ENCODE results near the gene KRTAP9-7. TPM values are rescaled to one million over a fixed set of nuclear protein-coding genes. Genes with fewer than 3 reads are reported as not detected.

The KRTAP9-7 gene
- total RNA-seq, 1 experiment from 2014 or later = not detected

DNA sequence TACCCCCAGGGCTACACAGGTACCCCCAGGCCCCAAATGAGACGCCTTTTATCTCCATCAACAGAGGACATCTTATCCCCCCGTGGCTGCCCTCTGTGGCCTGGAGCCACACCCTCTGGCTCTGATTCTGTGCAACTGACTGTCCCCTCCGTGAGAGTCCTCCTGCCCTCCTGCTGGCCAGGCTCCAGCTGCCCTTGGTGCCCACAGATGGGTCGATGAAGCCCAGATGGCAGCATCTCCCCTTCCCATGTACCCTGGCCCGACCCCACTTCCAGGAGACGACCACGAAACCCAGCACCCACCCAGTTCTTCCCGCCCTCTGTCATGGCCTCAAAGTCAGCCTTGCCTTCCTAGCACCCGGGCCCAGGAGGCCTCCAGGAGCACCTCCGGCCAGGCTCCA, 49.6 kb downstream of the KRTAP9-7 start:
- Histone ChIP-seq H4K20me1 (ENCODE audit: control insufficient read depth, insufficient read depth, insufficient read length) (no peaks in the 10 kb centered on the region), H2BK5ac (ENCODE audit: insufficient read length, low read length) (no peak overlapping the region), H4K8ac (replicated peaks; ENCODE audit: insufficient read length, low read depth, low read length) (no peak overlapping the region), H3K4ac (ENCODE audit: low read depth, low read length) (no peak overlapping the region), H3K9ac (ENCODE audit: extremely low read depth, insufficient read length, low read length) (no peak overlapping the region), H4K5ac (ENCODE audit: insufficient read length, low read depth, low read length) (no peak overlapping the region), H3K23me2 (ENCODE audit: insufficient read length, low read depth, low read length, poor library complexity, severe bottlenecking) (no peaks in the 10 kb centered on the region), H3K4me2 (ENCODE audit: insufficient read depth, insufficient read length, low read length) (no peak overlapping the region), H3K4me1 (ENCODE audit: insufficient read depth, low read length) (no peaks in the 10 kb centered on the region), H3K9me3 (ENCODE audit: control insufficient read depth, low read depth, low read length) (no peaks in the 10 kb centered on the region), H3K14ac (ENCODE audit: insufficient read depth, low read length) (no peak overlapping the region), H2BK12ac (ENCODE audit: insufficient read length, low read depth, low read length) (no peak overlapping the region), H2BK15ac (ENCODE audit: low read depth, low read length) (no peak overlapping the region), H3K79me1 (ENCODE audit: insufficient read depth, low read depth, low read length, poor library complexity, severe bottlenecking) (no peaks in the 10 kb centered on the region), H3K27me3 (ENCODE audit: insufficient read depth, low read length) (no peaks in the 10 kb centered on the region), H2BK20ac (ENCODE audit: low read depth, low read length, poor library complexity, severe bottlenecking) (no peak overlapping the region), H2AK5ac (ENCODE audit: insufficient read length, low read length) (no peak overlapping the region), H4K91ac (ENCODE audit: insufficient read length, low read depth, low read length) (no peak overlapping the region), H3K79me2 (ENCODE audit: insufficient read depth, low read length) (no peaks in the 10 kb centered on the region), H3K18ac (ENCODE audit: insufficient read length, low read depth, low read length) (no peak overlapping the region), H3K56ac (ENCODE audit: insufficient read length, low read depth, low read length) (no peak overlapping the region), H3K27ac (ENCODE audit: insufficient read length, low read depth, low read length) (no peak overlapping the region), H2AFZ (ENCODE audit: low read length) (no peak overlapping the region), H3K23ac (ENCODE audit: insufficient read length, low read depth, low read length) (no peak overlapping the region), H2BK120ac (ENCODE audit: low read depth, low read length, poor library complexity, severe bottlenecking) (no peak overlapping the region), H3T11ph (ENCODE audit: low read length) (no peak overlapping the region)
- no peak for DNase-seq
- H3K9me3 Mint-ChIP-seq = peaks cover 6% of the 10 kb centered on the region in 2 experiments
- H3K4me1 Mint-ChIP-seq = peaks cover 3 to 4% of the 10 kb centered on the region in 2 experiments; a peak in 2 of 4 replicates
- peaks cover 2% of the 10 kb centered on the region; the same call in 1 of the 2 replicates for H3K27me3 Mint-ChIP-seq (ENCODE audit: low read depth)
- TF ChIP-seq, protein P1, sequence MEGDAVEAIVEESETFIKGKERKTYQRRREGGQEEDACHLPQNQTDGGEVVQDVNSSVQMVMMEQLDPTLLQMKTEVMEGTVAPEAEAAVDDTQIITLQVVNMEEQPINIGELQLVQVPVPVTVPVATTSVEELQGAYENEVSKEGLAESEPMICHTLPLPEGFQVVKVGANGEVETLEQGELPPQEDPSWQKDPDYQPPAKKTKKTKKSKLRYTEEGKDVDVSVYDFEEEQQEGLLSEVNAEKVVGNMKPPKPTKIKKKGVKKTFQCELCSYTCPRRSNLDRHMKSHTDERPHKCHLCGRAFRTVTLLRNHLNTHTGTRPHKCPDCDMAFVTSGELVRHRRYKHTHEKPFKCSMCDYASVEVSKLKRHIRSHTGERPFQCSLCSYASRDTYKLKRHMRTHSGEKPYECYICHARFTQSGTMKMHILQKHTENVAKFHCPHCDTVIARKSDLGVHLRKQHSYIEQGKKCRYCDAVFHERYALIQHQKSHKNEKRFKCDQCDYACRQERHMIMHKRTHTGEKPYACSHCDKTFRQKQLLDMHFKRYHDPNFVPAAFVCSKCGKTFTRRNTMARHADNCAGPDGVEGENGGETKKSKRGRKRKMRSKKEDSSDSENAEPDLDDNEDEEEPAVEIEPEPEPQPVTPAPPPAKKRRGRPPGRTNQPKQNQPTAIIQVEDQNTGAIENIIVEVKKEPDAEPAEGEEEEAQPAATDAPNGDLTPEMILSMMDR (conservative IDR thresholded peaks at IDR 0.05) = no peak
- H3K36me3 Mint-ChIP-seq (ENCODE audit: insufficient read depth in 1 of 3, low read depth in 3 of 3) = peaks cover 0 to 6% (median under 1%) of the 10 kb centered on the region in 3 experiments; a peak in 1 of 7 replicates
- no peak overlapping the region for H3K27ac Mint-ChIP-seq
- no peak overlapping the region for H3K4me3 Mint-ChIP-seq
- WGBS (ENCODE audit: extremely low coverage, insufficient read length, low lambda C conversion rate) = no CpG with 5 or more reads among the region's 10 CpGs

Data from H9 (cell line).